Amniotic stem cell (primary cell): ENCODE measurements around the gene NKIRAS2.
A peak's percentile ranks its signal among the peaks of the same experiment; 100 is the strongest.

Experiments used
- DNase-seq: peaks from one replicate; lab custom pipeline; 2025; lab: John Stamatoyannopoulos, UW

Gene NKIRAS2

GRCh38 chr17:42019509-42020404 is at the start of gene NKIRAS2:
TSS of gene NKIRAS2 (plus strand) at chr17:42020090. CDS start at chr17:42021578, 1,488 bp downstream.
- DNase-seq: peak; percentile 80

DNA sequence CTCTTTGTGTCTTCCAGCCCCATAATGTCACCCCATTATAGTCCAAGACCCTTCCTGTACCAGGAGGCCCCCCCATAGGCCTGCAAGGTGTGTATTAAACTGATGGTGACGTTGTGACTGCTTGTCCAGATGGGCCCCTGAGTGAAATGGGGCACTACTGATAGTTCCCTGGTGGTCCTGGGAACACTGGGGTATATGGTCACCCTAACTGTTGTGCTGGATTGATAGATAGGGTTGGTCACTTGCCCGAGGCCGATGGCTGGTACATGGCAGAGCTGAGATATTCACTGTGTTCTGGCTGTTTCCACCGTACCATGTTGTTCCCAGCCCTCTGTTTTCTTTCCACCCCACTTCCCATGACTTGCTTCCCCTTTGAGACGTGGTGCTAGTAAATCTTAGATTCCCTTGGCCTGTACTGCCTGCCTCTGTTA is 49.0 kb upstream of the NKIRAS2 start:
- no peak for DNase-seq

GRCh38 chr17:41971721-41972523 is 48.0 kb upstream of the NKIRAS2 start:
- DNase-seq: no peak

- no peak for DNase-seq
These were observed 47.1 kb upstream of the NKIRAS2 start for GRCh38 chr17:41972571-41973407.

GRCh38 chr17:41973408-41973811 is 46.5 kb upstream of the NKIRAS2 start:
- DNase-seq: no peak

GRCh38 chr17:41974031-41974430 is 45.9 kb upstream of the NKIRAS2 start:
- no peak for DNase-seq

DNA sequence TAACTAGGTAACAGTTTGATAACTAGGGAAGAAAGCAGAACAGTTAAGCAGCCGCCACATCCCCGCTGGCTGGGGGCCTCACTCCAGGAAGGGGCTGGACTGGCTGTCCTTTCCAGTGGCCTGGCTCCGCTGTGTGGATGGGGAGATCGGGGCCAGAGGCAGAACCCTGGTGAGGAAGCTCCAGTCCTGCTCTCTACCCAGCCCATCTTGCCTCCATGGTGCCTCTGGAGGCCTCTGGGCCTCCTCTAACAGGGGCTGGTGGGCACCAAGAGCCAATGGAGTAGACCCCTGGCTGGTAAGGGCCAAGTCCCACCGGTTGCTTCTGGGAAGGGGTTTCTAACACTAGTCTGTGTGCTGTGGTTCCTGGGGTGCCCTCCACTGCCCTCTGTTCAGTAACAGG is 45.2 kb upstream of the NKIRAS2 start:
- no peak for DNase-seq

GRCh38 chr17:41975099-41976083 is 44.5 kb upstream of the NKIRAS2 start:
- no peak for DNase-seq

DNA sequence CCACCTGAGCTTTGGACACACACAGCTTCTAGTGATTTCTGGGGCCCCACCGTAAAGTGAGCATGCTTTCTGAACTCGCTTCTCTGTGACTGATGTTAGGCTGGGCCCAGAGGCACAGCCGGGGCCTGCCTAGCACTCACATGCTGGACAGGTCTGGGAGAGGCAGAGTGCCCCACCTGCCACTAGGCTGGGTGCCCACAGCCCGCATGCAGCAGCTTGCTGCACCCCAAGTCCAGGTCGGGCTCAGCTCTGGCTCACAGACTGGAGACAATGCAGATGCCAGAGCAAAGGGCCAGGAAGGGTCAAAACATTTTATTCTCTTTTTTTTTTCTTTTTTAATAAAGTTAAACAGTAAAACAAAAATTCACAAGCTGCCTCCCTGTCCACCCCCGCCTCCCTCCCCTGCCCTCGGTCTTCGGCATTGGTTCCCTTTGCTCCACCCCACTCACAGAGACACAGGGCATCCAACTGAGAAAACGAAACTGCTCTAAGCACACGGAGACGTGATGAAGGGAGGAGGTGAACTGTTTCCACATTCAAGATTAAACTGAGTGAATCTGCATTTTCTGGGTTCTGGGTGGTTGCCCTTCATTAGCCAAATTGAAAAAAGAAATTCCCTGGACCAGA is 43.6 kb upstream of the NKIRAS2 start:
- DNase-seq: no peak

DNA sequence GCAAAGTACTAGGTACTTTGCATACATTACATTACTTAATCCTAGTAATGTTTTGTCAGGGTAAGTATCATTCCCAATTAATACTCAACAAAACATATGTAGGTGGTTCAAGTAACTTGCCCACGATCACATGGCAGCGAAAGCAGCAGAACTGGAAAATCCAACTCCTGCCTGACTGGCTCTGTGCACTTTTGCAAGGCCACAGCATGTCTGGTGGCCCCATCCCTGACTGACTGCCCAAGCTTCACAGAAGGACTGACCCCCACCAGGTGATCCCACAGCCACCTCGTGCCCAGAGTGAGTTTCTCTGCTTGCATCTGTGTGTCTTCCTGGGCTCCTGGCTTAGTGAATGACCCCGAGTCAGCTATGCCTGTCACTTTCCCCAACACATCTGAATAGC is 41.9 kb upstream of the NKIRAS2 start:
- DNase-seq: no peak

DNA sequence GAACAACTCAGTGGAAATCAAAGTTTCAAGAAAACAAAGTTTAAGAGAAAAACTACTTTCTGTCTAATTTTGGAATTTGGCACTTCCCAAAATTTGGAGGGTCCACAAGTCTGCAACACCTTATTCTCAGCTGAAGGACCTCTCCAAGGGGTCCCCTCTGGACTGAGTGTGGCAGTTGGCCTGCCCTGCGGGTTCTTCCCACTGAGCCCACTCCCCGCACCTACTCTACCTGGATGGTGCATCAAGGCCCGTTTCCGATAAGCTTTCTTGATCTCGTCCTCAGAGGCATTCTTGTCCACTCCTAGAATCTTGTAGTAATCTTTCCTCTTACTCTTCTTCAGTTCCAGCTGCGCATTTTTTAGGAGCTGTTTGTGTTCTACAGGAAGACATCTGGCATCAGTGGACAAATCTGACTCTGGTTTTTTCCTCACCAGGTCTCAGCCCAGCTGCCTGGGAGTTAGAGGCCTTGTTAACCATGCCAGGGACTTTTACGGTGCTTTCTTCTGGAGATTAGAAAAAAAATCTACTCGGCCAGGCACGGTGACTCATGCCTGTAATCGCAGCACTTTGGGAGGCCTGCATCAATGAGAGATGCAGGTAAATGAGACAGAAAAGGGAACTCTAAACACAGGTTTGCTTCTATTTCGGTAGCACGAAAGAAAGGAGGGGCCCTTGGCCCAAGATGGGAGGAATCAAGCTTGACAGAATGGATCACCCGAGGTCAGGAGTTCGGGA is 37.7 kb upstream of the NKIRAS2 start:
- no peak for DNase-seq

DNA sequence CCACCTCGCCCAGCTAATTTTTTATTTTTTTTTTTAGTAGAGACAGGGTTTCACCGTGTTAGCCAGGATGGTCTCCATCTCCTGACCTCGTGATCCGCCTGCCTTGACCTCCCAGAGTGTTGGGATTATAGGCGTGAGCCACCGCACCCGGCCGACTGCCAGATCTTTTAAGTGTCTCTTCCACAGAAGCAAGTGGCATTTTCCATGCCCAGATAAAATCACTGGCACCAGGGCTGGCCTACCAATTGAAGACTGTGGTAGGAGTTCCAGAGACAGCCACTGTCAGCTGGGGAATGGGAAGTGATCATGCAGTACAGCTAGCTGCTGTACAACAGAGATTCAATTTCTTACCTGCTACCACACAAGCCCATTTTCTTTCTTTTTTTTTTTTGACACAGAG is 35.4 kb upstream of the NKIRAS2 start:
- DNase-seq: no peak

DNA sequence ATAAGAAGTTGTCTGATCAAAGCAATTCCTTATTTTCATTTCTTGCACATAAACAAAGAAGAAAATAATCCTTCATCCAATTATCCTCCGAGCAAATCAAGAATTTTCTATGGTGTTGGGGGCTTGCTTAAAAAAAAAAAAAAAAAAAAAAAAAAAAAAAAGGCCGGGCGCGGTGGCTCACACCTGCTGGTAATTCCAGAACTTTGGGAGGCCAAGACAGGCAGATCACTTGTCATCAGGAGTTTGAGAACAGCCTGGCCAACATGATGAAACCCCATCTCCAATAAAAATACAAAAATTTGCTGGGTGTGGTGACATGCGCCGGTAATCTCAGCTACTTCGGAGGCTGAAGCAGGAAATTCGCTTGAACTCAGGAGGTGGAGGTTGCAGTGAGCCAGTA is 34.0 kb upstream of the NKIRAS2 start:
- DNase-seq: no peak

DNA sequence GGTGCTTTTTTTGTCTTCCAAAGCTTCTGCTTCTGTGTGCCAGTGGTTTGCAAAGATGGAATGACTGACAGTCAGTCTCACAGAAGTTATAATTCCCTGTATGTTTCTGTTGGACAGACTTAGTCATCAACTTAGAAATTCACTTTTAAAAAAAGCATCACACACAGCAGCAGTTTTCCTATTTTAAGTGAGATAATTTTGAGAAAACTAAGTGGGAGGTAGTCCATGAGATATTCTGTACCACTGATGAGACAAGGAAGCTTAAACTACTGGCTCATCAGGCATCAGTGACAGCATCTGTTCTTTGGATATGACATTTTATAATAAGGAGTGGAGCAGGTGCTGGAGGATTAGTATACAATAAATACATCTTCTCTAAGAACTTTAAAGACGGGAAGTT is 33.3 kb upstream of the NKIRAS2 start:
- no peak for DNase-seq

- DNase-seq: no peak
These were observed 32.2 kb upstream of the NKIRAS2 start for GRCh38 chr17:41987642-41988041.

- DNase-seq: no peak
These were observed 31.5 kb upstream of the NKIRAS2 start for GRCh38 chr17:41988418-41988817.

DNA sequence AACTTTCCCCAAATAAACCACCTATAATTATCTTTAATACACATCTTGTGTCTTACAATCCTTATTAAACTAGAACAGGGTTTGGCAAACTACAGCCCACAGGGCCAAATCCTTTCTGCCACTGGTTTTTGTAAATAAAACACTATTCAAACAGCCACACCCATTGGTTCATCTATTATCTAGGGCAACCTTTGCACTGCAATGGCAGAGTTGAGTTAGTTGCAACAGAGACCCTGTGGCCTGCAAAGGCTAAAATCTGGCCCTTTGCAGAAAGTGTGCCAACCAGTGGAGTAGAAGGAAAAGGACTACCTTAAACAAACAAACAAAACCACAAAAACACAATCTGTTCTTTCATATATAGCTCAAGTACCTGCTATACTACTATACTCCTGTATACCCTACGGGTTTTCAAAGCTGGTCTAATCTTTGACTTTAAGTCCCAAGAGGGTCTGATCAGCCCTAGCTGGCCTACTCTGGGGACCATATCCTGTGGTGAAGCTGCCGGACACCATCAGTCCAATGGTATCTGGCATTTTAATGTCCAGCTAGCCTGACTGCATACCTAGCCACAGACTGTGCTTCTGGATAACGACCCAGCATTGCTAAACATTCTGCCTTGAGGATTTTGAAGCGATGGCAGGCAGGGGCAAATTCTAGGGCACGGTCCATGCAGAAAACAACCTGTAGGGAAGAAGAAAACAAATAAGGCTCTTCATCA is 30.0 kb upstream of the NKIRAS2 start:
- no peak for DNase-seq

DNA sequence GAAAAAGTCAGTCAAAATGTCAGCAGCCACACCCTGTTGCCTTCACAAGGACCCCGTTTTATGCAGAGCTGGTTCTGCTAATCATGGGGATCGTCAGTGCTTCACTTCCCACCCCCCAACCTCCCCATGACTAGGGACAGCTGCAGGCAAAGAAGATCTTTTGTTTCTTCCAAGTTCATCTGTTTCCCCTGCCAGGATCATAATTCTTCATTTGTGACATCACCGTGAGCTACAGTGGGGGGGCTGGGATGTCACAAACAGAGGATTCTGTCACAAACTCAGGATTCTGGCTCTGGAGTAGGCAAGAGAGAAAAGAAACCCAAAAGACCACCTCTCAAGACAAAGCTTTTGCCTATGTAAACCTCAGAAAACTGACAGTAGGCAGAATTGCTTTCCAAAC is 27.3 kb upstream of the NKIRAS2 start:
- no peak for DNase-seq

- no peak for DNase-seq
These were observed 23.1 kb upstream of the NKIRAS2 start for GRCh38 chr17:41996855-41997164.
